H9 (cell line): Measurements from ENCODE around the gene GRIK4. TPM values are rescaled to one million over a fixed set of nuclear protein-coding genes. Genes with fewer than 3 reads are reported as not detected.

Experiments
- DNase-seq: peaks from one replicate; pipeline ENCODE4 v3.0.0-alpha.2; 2017
- H2AFZ ChIP-seq: one replicate; pipeline ENCODE4 v1.6.1; 2013; ENCODE audit warnings: mild to moderate bottlenecking, low read length, control low read depth, moderate library complexity
- H2AK5ac ChIP-seq: 2 replicates; pipeline ENCODE4 v1.6.1; 2013; ENCODE audit warnings: low read length, control low read depth, mixed read lengths; ENCODE audit not compliant: insufficient read length
- H2BK120ac ChIP-seq: one replicate; pipeline ENCODE4 v1.6.1; 2013; ENCODE audit warnings: low read depth, mild to moderate bottlenecking, low read length, control low read depth, inconsistent platforms; ENCODE audit not compliant: poor library complexity, severe bottlenecking
- H2BK12ac ChIP-seq: 2 replicates; pipeline ENCODE4 v1.6.1; 2013; ENCODE audit warnings: low read length, control low read depth, mixed read lengths, low read depth; ENCODE audit not compliant: insufficient read length
- H2BK15ac ChIP-seq: 2 replicates; pipeline ENCODE4 v1.6.1; 2013; ENCODE audit warnings: low read depth, low read length, control low read depth
- H2BK20ac ChIP-seq: one replicate; pipeline ENCODE4 v1.6.1; 2013; ENCODE audit warnings: low read depth, mild to moderate bottlenecking, low read length, control low read depth, inconsistent platforms; ENCODE audit not compliant: poor library complexity, severe bottlenecking
- H2BK5ac ChIP-seq: 2 replicates; pipeline ENCODE4 v1.6.1; 2013; ENCODE audit warnings: low read length, control low read depth, mixed read lengths; ENCODE audit not compliant: insufficient read length
- H3K14ac ChIP-seq: 2 replicates; pipeline ENCODE4 v1.6.1; 2013; ENCODE audit warnings: low read length, control low read depth; ENCODE audit not compliant: insufficient read depth
- H3K18ac ChIP-seq: 2 replicates; pipeline ENCODE4 v1.6.1; 2013; ENCODE audit warnings: low read depth, mild to moderate bottlenecking, mixed read lengths, low read length, control low read depth; ENCODE audit not compliant: insufficient read length
- H3K23ac ChIP-seq: 2 replicates; pipeline ENCODE4 v1.6.1; 2013; ENCODE audit warnings: low read length, control low read depth, mixed read lengths, low read depth; ENCODE audit not compliant: insufficient read length
- H3K23me2 ChIP-seq: 2 replicates; pipeline ENCODE4 v1.6.1; 2013; ENCODE audit warnings: low read depth, mild to moderate bottlenecking, mixed read lengths, low read length, control low read depth; ENCODE audit not compliant: insufficient read length, poor library complexity, severe bottlenecking
- H3K27ac ChIP-seq: 2 replicates; pipeline ENCODE4 v1.5.1; 2013; ENCODE audit warnings: low read length, control low read depth, mixed read lengths, low read depth; ENCODE audit not compliant: insufficient read length
- H3K27me3 ChIP-seq: 2 replicates; pipeline ENCODE4 v1.6.1; 2013; ENCODE audit warnings: low read length, control low read depth, inconsistent platforms; ENCODE audit not compliant: insufficient read depth
- H3K4ac ChIP-seq: 2 replicates; pipeline ENCODE4 v1.6.1; 2013; ENCODE audit warnings: low read depth, mild to moderate bottlenecking, control low read depth, inconsistent platforms, low read length, moderate library complexity
- H3K4me1 ChIP-seq: 2 replicates; pipeline ENCODE4 v1.6.1; 2013; ENCODE audit warnings: low read length, control low read depth, inconsistent platforms; ENCODE audit not compliant: insufficient read depth
- H3K4me2 ChIP-seq: 2 replicates; pipeline ENCODE4 v1.6.1; 2013; ENCODE audit warnings: low read length, control low read depth, mixed read lengths; ENCODE audit not compliant: insufficient read length, insufficient read depth
- H3K56ac ChIP-seq: 2 replicates; pipeline ENCODE4 v1.6.1; 2013; ENCODE audit warnings: low read depth, mild to moderate bottlenecking, mixed read lengths, low read length, control low read depth; ENCODE audit not compliant: insufficient read length
- H3K79me1 ChIP-seq: 2 replicates; pipeline ENCODE4 v1.6.1; 2013; ENCODE audit warnings: low read depth, mild to moderate bottlenecking, moderate library complexity, low read length, control low read depth, inconsistent platforms; ENCODE audit not compliant: insufficient read depth, poor library complexity, severe bottlenecking
- H3K79me2 ChIP-seq: 2 replicates; pipeline ENCODE4 v1.6.1; 2013; ENCODE audit warnings: low read length, control low read depth, inconsistent platforms; ENCODE audit not compliant: insufficient read depth
- H3K9ac ChIP-seq: 2 replicates; pipeline ENCODE4 v1.6.1; 2013; ENCODE audit warnings: low read length, control low read depth, mixed read lengths; ENCODE audit not compliant: insufficient read length; ENCODE audit errors: extremely low read depth
- H3K9me3 ChIP-seq: one replicate; pipeline ENCODE4 v1.6.1; 2013; ENCODE audit warnings: low read depth, low read length, inconsistent platforms; ENCODE audit not compliant: control insufficient read depth
- H3T11ph ChIP-seq: one replicate; pipeline ENCODE4 v1.6.1; 2013; ENCODE audit warnings: mild to moderate bottlenecking, low read length, control low read depth, inconsistent platforms
- H4K20me1 ChIP-seq: one replicate; pipeline ENCODE4 v1.6.1; 2013; ENCODE audit not compliant: control insufficient read depth, insufficient read length, insufficient read depth
- H4K5ac ChIP-seq: 2 replicates; pipeline ENCODE4 v1.6.1; 2013; ENCODE audit warnings: low read depth, mild to moderate bottlenecking, mixed read lengths, low read length, control low read depth; ENCODE audit not compliant: insufficient read length
- H4K8ac ChIP-seq: replicated peaks from 2 replicates; pipeline ENCODE4 v1.6.1; 2013; ENCODE audit warnings: low read length, control low read depth, mixed read lengths, low read depth; ENCODE audit not compliant: insufficient read length
- H4K91ac ChIP-seq: 2 replicates; pipeline ENCODE4 v1.6.1; 2013; ENCODE audit warnings: low read depth, mild to moderate bottlenecking, moderate library complexity, mixed read lengths, low read length, control low read depth; ENCODE audit not compliant: insufficient read length
- H3K27ac Mint-ChIP-seq, 3 experiments: 2 replicates in 2 of 3; 3 replicates in 1 of 3; pipeline ENCODE4 v1.8.0; 2020 to 2021; ENCODE audit warnings: mixed read lengths in 3 of 3, mild to moderate bottlenecking in 1 of 3, moderate library complexity in 1 of 3
- H3K27me3 Mint-ChIP-seq: 2 replicates; pipeline ENCODE4 v1.8.0; 2021; ENCODE audit warnings: low read depth, mild to moderate bottlenecking, moderate library complexity, mixed read lengths
- H3K36me3 Mint-ChIP-seq, 3 experiments: 2 replicates in 2 of 3; 3 replicates in 1 of 3; pipeline ENCODE4 v1.8.0; 2020 to 2021; ENCODE audit warnings: low read depth in 3 of 3, mixed read lengths in 3 of 3; ENCODE audit not compliant: insufficient read depth in 1 of 3
- H3K4me1 Mint-ChIP-seq, 2 experiments: 2 replicates each; pipeline ENCODE4 v1.8.0; 2020; ENCODE audit warnings: mixed read lengths in 2 of 2
- H3K4me3 Mint-ChIP-seq, 2 experiments: 2 replicates in 1 of 2; 3 replicates in 1 of 2; pipeline ENCODE4 v1.8.0; 2020 to 2021; ENCODE audit warnings: mild to moderate bottlenecking in 2 of 2, mixed read lengths in 2 of 2, moderate library complexity in 1 of 2
- H3K9me3 Mint-ChIP-seq, 2 experiments: 2 replicates in 1 of 2; 3 replicates in 1 of 2; pipeline ENCODE4 v1.8.0; 2020; ENCODE audit warnings: mild to moderate bottlenecking in 2 of 2, mixed read lengths in 2 of 2, moderate library complexity in 1 of 2
- CTCF ChIP-seq: fragments of 200-600 bp; sonication (generic); conservative IDR thresholded peaks from 3 replicates; pipeline ENCODE4 v1.8.0; 2021; ENCODE audit warnings: antibody characterized with exemption, mild to moderate bottlenecking
- WGBS: extraction: QIAGEN DNeasy Blood & Tissue Kit; methylation state at CpG from one replicate; pipeline ENCODE4 v1.1.7; 2013; ENCODE audit warnings: missing lambda C conversion rate, low lambda C conversion rate, mixed read lengths; ENCODE audit not compliant: insufficient read length; ENCODE audit errors: extremely low coverage; 5-methylcytosine and 5-hydroxymethylcytosine counted together
- total RNA-seq: library from RNA; stranded (reverse); gene quantifications from 2 replicates; pipeline ENCODE4 v1.2.1, GENCODE V29; 2021

Gene GRIK4
- total RNA-seq, 1 experiment from 2014 or later: 2.3 TPM

DNA sequence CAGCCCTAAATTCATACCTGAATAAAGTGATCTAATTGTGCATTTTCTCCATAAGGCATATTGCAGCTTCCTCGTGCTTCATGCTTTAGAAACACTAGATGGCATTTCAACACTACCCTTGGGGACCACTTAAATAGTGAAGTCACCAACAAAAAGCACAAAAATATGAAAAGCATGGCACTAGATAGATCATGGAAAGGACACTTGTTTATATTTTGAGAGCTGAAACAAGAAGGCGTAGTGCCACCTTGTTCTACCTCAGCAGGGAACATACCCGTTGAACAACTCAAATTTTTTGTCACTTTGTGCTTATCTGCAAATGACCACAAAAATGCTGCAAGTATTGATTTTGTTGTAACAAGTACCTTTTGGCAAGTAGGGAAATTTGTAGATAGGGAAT lies 521.0 kb downstream of the GRIK4 start:
- DNase-seq: no peak

More for the DNA sequence above, 521.0 kb downstream of the GRIK4 start:
- no peak; the same call in 2 of the 3 replicates for TF ChIP-seq CTCF
- no peaks in the 10 kb centered on the region for H3K9me3 ChIP-seq
- H3T11ph ChIP-seq: no peak overlapping the region
- H2BK12ac ChIP-seq: no peak overlapping the region
- no peak overlapping the region for H4K5ac ChIP-seq
- no peak overlapping the region for H3K4ac ChIP-seq
- no peak overlapping the region for H4K8ac ChIP-seq
- peaks cover 2% of the 10 kb centered on the region; the same call in 1 of the 2 replicates for H3K79me2 ChIP-seq
- no peaks in the 10 kb centered on the region for H3K27me3 ChIP-seq
- no peak overlapping the region for H3K27ac ChIP-seq
- H3K4me2 ChIP-seq: no peak overlapping the region
- H3K14ac ChIP-seq: no peak overlapping the region
- no peak overlapping the region for H2BK5ac ChIP-seq
- Mint-ChIP-seq H3K4me1 (peaks cover 10 to 13% of the 10 kb centered on the region in 2 experiments), H3K4me3 (no peak overlapping the region), H3K27ac (no peak overlapping the region), H3K27me3 (no peaks in the 10 kb centered on the region), H3K9me3 (no peaks in the 10 kb centered on the region), H3K36me3 (no peaks in the 10 kb centered on the region)
- no peak overlapping the region for H2AK5ac ChIP-seq
- no peak overlapping the region for H2AFZ ChIP-seq
- H3K9ac ChIP-seq: no peak overlapping the region
- no peak overlapping the region for H2BK120ac ChIP-seq
- no CpG with 5 or more reads among the region's 3 CpGs for WGBS
- no peaks in the 10 kb centered on the region for H4K20me1 ChIP-seq
- no peak overlapping the region for H2BK20ac ChIP-seq
- H3K79me1 ChIP-seq: no peaks in the 10 kb centered on the region
- no peak overlapping the region for H4K91ac ChIP-seq
- no peaks in the 10 kb centered on the region for H3K23me2 ChIP-seq
- no peak overlapping the region for H2BK15ac ChIP-seq
- H3K4me1 ChIP-seq: no peaks in the 10 kb centered on the region; the same call in 1 of the 2 replicates
- H3K56ac ChIP-seq: no peak overlapping the region
- no peak overlapping the region for H3K23ac ChIP-seq
- H3K18ac ChIP-seq: no peak overlapping the region
